MCF 10A (cell line): ENCODE measurements around the gene SPDYE1. TPM values are rescaled to one million over a fixed set of nuclear protein-coding genes. Genes with fewer than 3 reads are reported as not detected.

ENCODE experiments used
- BruUV-seq: library from RNA; stranded (reverse); fragments of 400-500 nt; replicated peaks from 2 replicates; lab custom pipeline; 2021; lab: Mats Ljungman, UMichigan
- CTCF ChIA-PET: fragments of 300-600 bp; sonication (Branson Sonifier 250); formaldehyde crosslinking; extraction: SDS; loops from one replicate; lab custom pipeline; 2021; ENCODE audit warnings: antibody characterized with exemption, inconsistent platforms; lab: Yijun Ruan, JAX
- POLR2A ChIA-PET: fragments of 300-600, 350-650 bp; sonication (Branson Sonifier 250); formaldehyde crosslinking; extraction: SDS; loops from one replicate; lab custom pipeline; 2020; ENCODE audit warnings: antibody characterized with exemption, inconsistent platforms; lab: Yijun Ruan, JAX
- DNase-seq: peaks from one replicate; pipeline ENCODE4 v3.0.0-alpha.2; 2018; ENCODE audit not compliant: unreplicated experiment
- H3K27ac Mint-ChIP-seq: one replicate; pipeline ENCODE4 v1.8.0; 2022; ENCODE audit warnings: mild to moderate bottlenecking, low read depth, mixed read lengths; ENCODE audit not compliant: unreplicated experiment
- H3K27me3 Mint-ChIP-seq: one replicate; pipeline ENCODE4 v1.8.0; 2022; ENCODE audit warnings: mixed read lengths; ENCODE audit not compliant: insufficient read depth, unreplicated experiment
- H3K36me3 Mint-ChIP-seq: one replicate; pipeline ENCODE4 v1.8.0; 2022; ENCODE audit warnings: mild to moderate bottlenecking, moderate library complexity, mixed read lengths; ENCODE audit not compliant: insufficient read depth, unreplicated experiment
- H3K4me1 Mint-ChIP-seq: one replicate; pipeline ENCODE4 v1.8.0; 2022; ENCODE audit warnings: mixed read lengths; ENCODE audit not compliant: insufficient read depth, unreplicated experiment
- H3K4me3 Mint-ChIP-seq: one replicate; pipeline ENCODE4 v1.8.0; 2022; ENCODE audit warnings: mild to moderate bottlenecking, moderate library complexity, mixed read lengths; ENCODE audit not compliant: unreplicated experiment
- H3K9me3 Mint-ChIP-seq: one replicate; pipeline ENCODE4 v1.8.0; 2022; ENCODE audit warnings: mixed read lengths; ENCODE audit not compliant: unreplicated experiment
- intact Hi-C: fragments of 100-400 bp; cut with micrococcal nuclease; formaldehyde crosslinking; loops from 2 replicates; pipeline ENCODE4 v1.14.1; 2022
- total RNA-seq: library from RNA; stranded (reverse); gene quantifications from 2 replicates; pipeline ENCODE4 v1.2.3, GENCODE V29; 2022
- TF ChIP-seq, protein P1 (sequence below): fragments of 200-600 bp; IDR thresholded peaks from one replicate; pipeline ENCODE4 v1.8.0; 2022; ENCODE audit warnings: antibody characterized with exemption, mild to moderate bottlenecking; ENCODE audit not compliant: unreplicated experiment

The SPDYE1 gene
- total RNA-seq, 1 experiment from 2014 or later: not detected

DNA sequence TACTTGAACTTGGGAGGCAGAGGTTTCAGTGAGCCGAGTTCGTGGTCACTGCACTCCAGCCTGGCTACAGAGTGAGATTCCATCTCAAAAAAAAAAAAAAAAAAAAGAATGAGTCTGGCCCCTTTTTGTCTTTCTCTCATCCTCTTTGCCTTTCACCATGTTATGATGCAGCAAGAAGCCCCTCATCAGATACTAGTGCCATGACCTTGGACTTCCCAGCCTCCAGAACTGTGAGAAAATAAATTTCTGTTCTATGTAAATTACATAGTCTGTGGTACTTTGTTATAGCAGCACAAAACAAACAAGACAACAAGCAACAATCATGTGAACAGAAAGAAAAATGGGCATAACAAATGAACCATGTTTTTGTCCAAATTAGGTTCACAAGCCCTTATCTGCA, 44.5 kb downstream of the SPDYE1 start:
- ChIA-PET CTCF (no interaction called here), POLR2A (no interaction called here)
- Mint-ChIP-seq H3K36me3 (peaks cover 7% of the 10 kb centered on the region), H3K27ac (no peak overlapping the region), H3K27me3 (no peaks in the 10 kb centered on the region), H3K9me3 (no peaks in the 10 kb centered on the region), H3K4me3 (no peak overlapping the region), H3K4me1 (peaks cover 17% of the 10 kb centered on the region)
- BruUV-seq: no TSS peak
- TF ChIP-seq, protein P1, sequence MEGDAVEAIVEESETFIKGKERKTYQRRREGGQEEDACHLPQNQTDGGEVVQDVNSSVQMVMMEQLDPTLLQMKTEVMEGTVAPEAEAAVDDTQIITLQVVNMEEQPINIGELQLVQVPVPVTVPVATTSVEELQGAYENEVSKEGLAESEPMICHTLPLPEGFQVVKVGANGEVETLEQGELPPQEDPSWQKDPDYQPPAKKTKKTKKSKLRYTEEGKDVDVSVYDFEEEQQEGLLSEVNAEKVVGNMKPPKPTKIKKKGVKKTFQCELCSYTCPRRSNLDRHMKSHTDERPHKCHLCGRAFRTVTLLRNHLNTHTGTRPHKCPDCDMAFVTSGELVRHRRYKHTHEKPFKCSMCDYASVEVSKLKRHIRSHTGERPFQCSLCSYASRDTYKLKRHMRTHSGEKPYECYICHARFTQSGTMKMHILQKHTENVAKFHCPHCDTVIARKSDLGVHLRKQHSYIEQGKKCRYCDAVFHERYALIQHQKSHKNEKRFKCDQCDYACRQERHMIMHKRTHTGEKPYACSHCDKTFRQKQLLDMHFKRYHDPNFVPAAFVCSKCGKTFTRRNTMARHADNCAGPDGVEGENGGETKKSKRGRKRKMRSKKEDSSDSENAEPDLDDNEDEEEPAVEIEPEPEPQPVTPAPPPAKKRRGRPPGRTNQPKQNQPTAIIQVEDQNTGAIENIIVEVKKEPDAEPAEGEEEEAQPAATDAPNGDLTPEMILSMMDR: no peak
- DNase-seq: no peak
- intact Hi-C loops: no loop called here

DNA sequence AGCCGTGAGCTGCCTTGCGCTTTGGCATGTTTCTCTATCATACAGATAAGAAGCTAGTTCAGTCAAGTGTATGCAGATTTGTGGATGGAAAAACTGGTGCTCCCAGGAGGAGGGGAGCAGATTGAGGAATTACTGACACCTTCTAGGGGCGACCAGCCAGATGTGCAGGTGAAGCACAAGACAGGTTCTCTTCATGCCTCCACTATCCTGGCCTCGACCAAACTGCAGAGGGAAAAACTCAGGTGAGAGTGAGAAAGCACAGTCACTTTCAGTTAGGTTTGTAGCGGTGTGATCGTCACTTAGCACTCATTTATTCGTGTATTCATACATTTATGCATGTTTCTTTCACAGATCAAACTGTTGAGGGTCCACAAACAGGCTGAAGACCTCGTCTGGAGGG, 46.2 kb downstream of the SPDYE1 start:
- Mint-ChIP-seq H3K27ac (peak overlapping the region; percentile 86), H3K36me3 (peaks cover 7% of the 10 kb centered on the region), H3K4me3 (peak overlapping the region; percentile 78), H3K27me3 (no peaks in the 10 kb centered on the region), H3K9me3 (no peaks in the 10 kb centered on the region), H3K4me1 (peaks cover 26% of the 10 kb centered on the region)
- intact Hi-C loops: no loop called here
- ChIA-PET CTCF (no interaction called here), POLR2A (interaction anchor here (0.6 to 2.0 kb wide), 24 partner anchors 9 to 957 kb away, joined by 3 to 24 read pairs (median 5); partner anchors contain the start of genes DDX56, NUDCD3, PGAM2 and POLD2)
- TF ChIP-seq, protein P1: no peak
- no peak for DNase-seq
- BruUV-seq: TSS peak; percentile 91

- POLR2A ChIA-PET: interaction anchor here (0.6 to 2.0 kb wide), 27 partner anchors 8 to 840 kb away, joined by 3 to 24 read pairs (median 4); partner anchors contain the start of genes DDX56, NUDCD3, PGAM2 and POLD2
- CTCF ChIA-PET: interaction anchor here (0.6 to 1.3 kb wide), 2 partner anchors 18 to 39 kb away, joined by 4 to 6 read pairs; no protein-coding TSS in a partner anchor
- H3K27ac Mint-ChIP-seq: peak within 1 kb of the TSS; percentile 86
- TF ChIP-seq, protein P1: no peak
- DNase-seq: peak; percentile 86
- BruUV-seq: no TSS peak
- peaks cover 26% of the 10 kb centered on the region for H3K4me1 Mint-ChIP-seq
- intact Hi-C loops: no loop called here
- no peaks in the 10 kb centered on the region for H3K9me3 Mint-ChIP-seq
- peaks cover 7% of the 10 kb centered on the region for H3K36me3 Mint-ChIP-seq
- peak within 1 kb of the TSS; percentile 78 for H3K4me3 Mint-ChIP-seq
- H3K27me3 Mint-ChIP-seq: no peaks in the 10 kb centered on the region
Observed at GRCh38 chr7:44044315-44045225, 46.9 kb downstream of the SPDYE1 start, which contains the start of gene DBNL. Gene DBNL (plus strand): TSS chr7:44044702. CDS start chr7:44044738, 36 bp downstream.
